ENCODE data around the gene SLC22A23. TPM values are rescaled to one million over a fixed set of nuclear protein-coding genes. Genes with fewer than 3 reads are reported as not detected.

Gene SLC22A23
- total and polyA plus RNA-seq, 2 of the 4 experiments (the other 2 are of a cell fraction), result 0.72 to 1.6 TPM

DNA sequence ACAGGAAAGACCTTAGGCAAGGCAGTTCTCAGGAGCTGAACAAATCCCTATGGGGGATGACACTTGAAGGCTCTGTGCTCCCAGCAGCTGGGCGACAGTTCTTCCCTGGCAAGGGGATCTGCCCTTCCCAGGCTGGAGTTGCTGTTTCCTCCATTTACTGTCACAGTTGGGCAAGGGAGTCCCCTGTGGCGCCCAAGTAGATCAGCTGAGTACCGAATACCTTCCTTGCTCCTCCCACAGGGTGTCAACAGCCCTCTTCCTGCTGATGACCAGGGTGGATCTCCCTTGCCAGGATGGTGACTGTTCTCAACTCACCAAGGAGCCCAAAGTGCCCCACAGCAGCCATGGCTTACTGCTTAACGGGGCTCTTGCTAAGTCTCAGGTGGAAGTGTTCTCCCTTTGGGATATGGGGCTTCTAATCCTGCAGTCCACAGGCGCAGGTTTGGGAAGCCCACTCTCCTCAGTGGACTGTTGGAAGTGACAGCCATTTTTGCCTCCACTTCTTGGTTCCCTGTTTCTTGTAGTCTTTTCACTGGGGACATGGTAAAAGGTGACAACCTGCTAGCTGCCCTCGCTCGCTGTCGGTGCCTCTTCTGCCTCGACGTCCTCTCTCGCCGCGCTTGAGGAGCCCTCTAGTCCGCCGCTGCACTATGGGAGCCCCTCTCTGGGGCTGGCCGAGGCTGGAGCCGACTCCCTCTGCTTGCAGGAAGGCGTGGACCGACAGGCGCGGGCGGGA is 203.8 kb downstream of the SLC22A23 start:
- Histone ChIP-seq H4K91ac (ENCODE audit: insufficient read depth, low read depth, low read length) (no peak overlapping the region), H3K36me3 (ENCODE audit: control insufficient read depth, insufficient read depth, low read length) (no peaks in the 10 kb centered on the region), H3K14ac (replicated peaks; ENCODE audit: low read depth, low read length) (no peak overlapping the region), H3K9ac (ENCODE audit: low read depth, low read length) (no peak overlapping the region), H2BK5ac (ENCODE audit: low read depth, low read length, poor library complexity, severe bottlenecking) (no peak overlapping the region), H3K27me3 (ENCODE audit: control insufficient read depth, insufficient read depth, low read length) (peaks cover 1% of the 10 kb centered on the region; the same call in 1 of the 2 replicates), H2BK15ac (ENCODE audit: low read depth, low read length) (no peak overlapping the region), H2AFZ (replicated peaks; ENCODE audit: low read length, poor library complexity) (no peak overlapping the region), H3K4me3 (ENCODE audit: insufficient read depth, low read depth, low read length) (no peak overlapping the region), H3K4me1 (ENCODE audit: control insufficient read depth, insufficient read depth, low read length) (peaks cover 6% of the 10 kb centered on the region), H3K23ac (ENCODE audit: low read depth, low read length) (no peak overlapping the region), H2AK9ac (replicated peaks; ENCODE audit: low read depth, low read length, poor library complexity) (no peak overlapping the region), H3K27ac (ENCODE audit: insufficient read depth, low read length) (no peak overlapping the region), H3K4ac (ENCODE audit: low read depth, low read length) (no peak overlapping the region), H3K18ac (ENCODE audit: low read depth, low read length) (no peak overlapping the region), H4K5ac (ENCODE audit: low read depth, low read length) (no peak overlapping the region), H2BK120ac (ENCODE audit: low read depth, low read length) (no peak overlapping the region), H3K4me2 (ENCODE audit: low read depth, low read length) (no peak overlapping the region), H4K20me1 (ENCODE audit: insufficient read depth, low read length) (no peaks in the 10 kb centered on the region), H3K9me3 (ENCODE audit: control insufficient read depth, insufficient read depth, low read length) (no peaks in the 10 kb centered on the region), H3K56ac (ENCODE audit: extremely low read depth, insufficient read depth, low read length) (no peak overlapping the region), H2BK20ac (ENCODE audit: low read depth, low read length) (no peak overlapping the region), H2AK5ac (ENCODE audit: low read depth, low read length) (no peak overlapping the region), H3K79me1 (ENCODE audit: low read depth in 1 of 2, low read length in 2 of 2) (no peaks in the 10 kb centered on the region), H3K9me1 (ENCODE audit: insufficient read depth, low read length) (peaks cover 10% of the 10 kb centered on the region), H4K8ac (ENCODE audit: low read depth in 2 of 2, low read length in 2 of 2) (no peak overlapping the region)
- ATAC-seq (ENCODE audit: low read depth) (no peak), DNase-seq (no peak)
- intact Hi-C loops (cut with micrococcal nuclease) (no loop called here), dilution Hi-C loops (cut with HindIII; ENCODE audit: low sequenced_read_pairs, unreplicated experiment) (no loop called here), in situ Hi-C loops (cut with MboI; ENCODE audit: low sequenced_read_pairs) (loop anchor here (5.0 to 10.0 kb wide), 2 partner anchors 126 to 258 kb away; partner anchors contain the start of gene NQO2)
- ChIA-PET CTCF (interaction anchor here (2.4 kb wide), 1 partner anchor 96 kb away, joined by 11 read pairs; the partner anchor contains the start of gene TUBB2A), POLR2A (ENCODE audit: unreplicated experiment) (no interaction called here)
- TF ChIP-seq CEBPB (IDR thresholded peaks at IDR 0.05; ENCODE audit: low read depth, low read length) (no peak), FOS (IDR thresholded peaks at IDR 0.05; ENCODE audit: low read depth, low read length) (no peak), SMC3 (IDR thresholded peaks at IDR 0.05; ENCODE audit: low read depth, low read length) (no peak), CHD1 (IDR thresholded peaks at IDR 0.05; ENCODE audit: low read depth, low read length) (no peak), RAD21 (IDR thresholded peaks at IDR 0.05; ENCODE audit: low read length) (no peak), NFE2L2 (IDR thresholded peaks at IDR 0.05; ENCODE audit: low read depth, low read length) (no peak)
- TF ChIP-seq, protein P1, sequence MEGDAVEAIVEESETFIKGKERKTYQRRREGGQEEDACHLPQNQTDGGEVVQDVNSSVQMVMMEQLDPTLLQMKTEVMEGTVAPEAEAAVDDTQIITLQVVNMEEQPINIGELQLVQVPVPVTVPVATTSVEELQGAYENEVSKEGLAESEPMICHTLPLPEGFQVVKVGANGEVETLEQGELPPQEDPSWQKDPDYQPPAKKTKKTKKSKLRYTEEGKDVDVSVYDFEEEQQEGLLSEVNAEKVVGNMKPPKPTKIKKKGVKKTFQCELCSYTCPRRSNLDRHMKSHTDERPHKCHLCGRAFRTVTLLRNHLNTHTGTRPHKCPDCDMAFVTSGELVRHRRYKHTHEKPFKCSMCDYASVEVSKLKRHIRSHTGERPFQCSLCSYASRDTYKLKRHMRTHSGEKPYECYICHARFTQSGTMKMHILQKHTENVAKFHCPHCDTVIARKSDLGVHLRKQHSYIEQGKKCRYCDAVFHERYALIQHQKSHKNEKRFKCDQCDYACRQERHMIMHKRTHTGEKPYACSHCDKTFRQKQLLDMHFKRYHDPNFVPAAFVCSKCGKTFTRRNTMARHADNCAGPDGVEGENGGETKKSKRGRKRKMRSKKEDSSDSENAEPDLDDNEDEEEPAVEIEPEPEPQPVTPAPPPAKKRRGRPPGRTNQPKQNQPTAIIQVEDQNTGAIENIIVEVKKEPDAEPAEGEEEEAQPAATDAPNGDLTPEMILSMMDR (conservative IDR thresholded peaks at IDR 0.05; ENCODE audit: low read depth, low read length), result no peak
- WGBS, 2 experiments (ENCODE audit: extremely low coverage in 2 of 2, insufficient read length in 1 of 2), result 95% methylated on average over 18 of the region's 22 CpGs; no CpG with 5 or more reads in 1 of the 2 experiments
- no TSS peak for BruUV-seq (replicated peaks)
